SK-N-DZ (cell line): ENCODE measurements around the gene KDM7A. TPM values are rescaled to one million over a fixed set of nuclear protein-coding genes. Genes with fewer than 3 reads are reported as not detected.
A peak's percentile ranks its signal among the peaks of the same experiment; 100 is the strongest.
"Not testable (repeated sequence)": the region's sequence is repeated elsewhere in the genome, so short reads cannot be mapped to it uniquely, and the experiment has no call there.

ENCODE experiments used
- DNase-seq: peaks from one replicate; pipeline ENCODE4 v3.0.0-alpha.2; 2015; ENCODE audit warnings: low spot score
- polyA plus RNA-seq, 2 experiments: library from polyadenylated mRNA; depleted of rRNA; stranded (reverse); fragments of >200 nt; gene quantifications; 2 replicates each; pipeline ENCODE4 v1.2.3, GENCODE V29; 2014

Gene KDM7A
- 5.6 and 6.2 TPM in 2 replicates for polyA plus RNA-seq (2014; cell fraction: cytosol; rRNA removed)
- polyA plus RNA-seq (2014; cell fraction: nucleus; rRNA removed), result 5.9 and 15.1 TPM in 2 replicates

GRCh38 chr7:140176811-140177702 is at the start of gene KDM7A:
Gene KDM7A (minus strand): TSS chr7:140176983. CDS start chr7:140176937, 46 bp downstream.
- peak; percentile 88 for DNase-seq

GRCh38 chr7:140225562-140226249 is 48.9 kb upstream of the KDM7A start:
- no peak for DNase-seq

GRCh38 chr7:140223515-140224221 is 46.9 kb upstream of the KDM7A start:
- DNase-seq, result no peak

- DNase-seq, result no peak
Measured at GRCh38 chr7:140222814-140223213, 46.0 kb upstream of the KDM7A start.

GRCh38 chr7:140219672-140220524 is 43.1 kb upstream of the KDM7A start:
- no peak for DNase-seq

- no peak for DNase-seq
Measured at GRCh38 chr7:140218656-140219055, 41.9 kb upstream of the KDM7A start.

- DNase-seq, result no peak
Measured at GRCh38 chr7:140217750-140218501, 41.1 kb upstream of the KDM7A start.

- no peak for DNase-seq
Measured at GRCh38 chr7:140215281-140215680, 38.5 kb upstream of the KDM7A start.

- DNase-seq, result no peak
Measured at GRCh38 chr7:140214075-140214684, 37.4 kb upstream of the KDM7A start.

GRCh38 chr7:140213684-140214074 is 36.9 kb upstream of the KDM7A start:
- DNase-seq, result no peak

GRCh38 chr7:140212100-140212881 is 35.5 kb upstream of the KDM7A start:
- DNase-seq, result no peak

GRCh38 chr7:140211698-140212097 is 34.9 kb upstream of the KDM7A start:
- no peak for DNase-seq

GRCh38 chr7:140209866-140210609 is 33.3 kb upstream of the KDM7A start:
- DNase-seq, result no peak

GRCh38 chr7:140206616-140207389 is 30.0 kb upstream of the KDM7A start:
- no peak for DNase-seq

GRCh38 chr7:140205600-140205999 is 28.8 kb upstream of the KDM7A start:
- no peak for DNase-seq

- no peak for DNase-seq
Measured at GRCh38 chr7:140203556-140203955, 26.8 kb upstream of the KDM7A start.

GRCh38 chr7:140202942-140203341 is 26.2 kb upstream of the KDM7A start:
- not testable (repeated sequence) for DNase-seq
